HS-27A (cell line): Measurements from ENCODE around the gene CLMN.
"Not testable (repeated sequence)": the region's sequence is repeated elsewhere in the genome, so short reads cannot be mapped to it uniquely, and the experiment has no call there.

Source experiments
- DNase-seq: peaks from one replicate; pipeline ENCODE4 v3.0.0-alpha.2; 2012; ENCODE audit warnings: low read depth, missing footprints

The CLMN gene

GRCh38 chr14:95218006-95218405, 101.7 kb downstream of the CLMN start:
- DNase-seq, result no peak

GRCh38 chr14:95217391-95217900, 102.3 kb downstream of the CLMN start:
- no peak for DNase-seq

GRCh38 chr14:95216008-95216407, 103.7 kb downstream of the CLMN start:
- no peak for DNase-seq

- no peak for DNase-seq
Observed at GRCh38 chr14:95215094-95215725, 104.5 kb downstream of the CLMN start.

- no peak for DNase-seq
Observed at GRCh38 chr14:95213774-95214173, 105.9 kb downstream of the CLMN start.

GRCh38 chr14:95211721-95212504, 107.8 kb downstream of the CLMN start:
- DNase-seq, result no peak

- no peak for DNase-seq
Observed at GRCh38 chr14:95210699-95211098, 109.0 kb downstream of the CLMN start.

- DNase-seq, result no peak
Observed at GRCh38 chr14:95208598-95208997, 111.1 kb downstream of the CLMN start.

- DNase-seq, result no peak
Observed at GRCh38 chr14:95207475-95208233, 112.1 kb downstream of the CLMN start.

- DNase-seq, result no peak
Observed at GRCh38 chr14:95206534-95206933, 113.2 kb downstream of the CLMN start.

- DNase-seq, result no peak
Observed at GRCh38 chr14:95204705-95205104, 115.0 kb downstream of the CLMN start.

- DNase-seq, result not testable (repeated sequence)
Observed at GRCh38 chr14:95201745-95202144, 118.0 kb downstream of the CLMN start.

GRCh38 chr14:95200404-95200803, 119.3 kb downstream of the CLMN start:
- DNase-seq, result no peak

GRCh38 chr14:95199298-95199983, 120.3 kb downstream of the CLMN start:
- no peak for DNase-seq

- DNase-seq, result no peak
Observed at GRCh38 chr14:95198320-95198719, 121.4 kb downstream of the CLMN start.

GRCh38 chr14:95197551-95197950, 122.2 kb downstream of the CLMN start:
- no peak for DNase-seq

GRCh38 chr14:95196826-95197545, 122.7 kb downstream of the CLMN start:
- no peak for DNase-seq

GRCh38 chr14:95196268-95196667, 123.4 kb downstream of the CLMN start:
- no peak for DNase-seq

- no peak for DNase-seq
Observed at GRCh38 chr14:95195031-95195430, 124.7 kb downstream of the CLMN start.

- DNase-seq, result no peak
Observed at GRCh38 chr14:95193081-95193480, 126.6 kb downstream of the CLMN start.

GRCh38 chr14:95192311-95192710, 127.4 kb downstream of the CLMN start:
- DNase-seq, result no peak
